Peyer's patch (tissue), 4 donors: ENCODE results near the gene AJAP1. TPM values are rescaled to one million over a fixed set of nuclear protein-coding genes. Genes with fewer than 3 reads are reported as not detected.

Experiments used
- DNase-seq, 3 donors: peaks; one replicate each; pipeline ENCODE4 v3.0.0-alpha.2; 2017 to 2019
- H3K27ac ChIP-seq, 4 donors: fragments of 200-600 bp; sonication (generic); one replicate each; pipeline ENCODE4 v1.5.1; 2016 to 2019
- H3K27me3 ChIP-seq, 2 donors: fragments of 200-600 bp; sonication (generic); one replicate each; pipeline ENCODE4 v1.5.1; 2019
- H3K36me3 ChIP-seq, 3 donors: fragments of 200-600 bp; sonication (generic); one replicate each; pipeline ENCODE4 v1.5.1; 2016 to 2019
- H3K4me1 ChIP-seq, 4 donors: fragments of 200-600 bp; sonication (generic); one replicate each; pipeline ENCODE4 v1.5.1; 2016 to 2019
- H3K4me3 ChIP-seq, 4 donors: fragments of 200-600 bp; sonication (generic); 1 replicate in 3 of 4; 2 replicates in 1 of 4; pipeline ENCODE4 v1.5.1; 2016 to 2019; ENCODE audit warnings: mild to moderate bottlenecking in 1 of 4
- H3K9me3 ChIP-seq, 4 donors: fragments of 200-600 bp; sonication (generic); one replicate each; pipeline ENCODE4 v1.5.1; 2016 to 2019; ENCODE audit warnings: mild to moderate bottlenecking in 1 of 4
- POLR2A ChIP-seq, 2 donors: fragments of 450-650 bp; IDR thresholded peaks; one replicate each; pipeline ENCODE4 v1.5.1; 2017; ENCODE audit warnings: antibody characterized with exemption in 2 of 2, mild to moderate bottlenecking in 2 of 2, moderate library complexity in 2 of 2
- total RNA-seq, 4 donors: library from RNA; depleted of rRNA; stranded (reverse); fragments of >200 nt; gene quantifications; one replicate each; pipeline ENCODE4 v1.1.0, GENCODE V29; 2016
- TF ChIP-seq, protein P1 (sequence below), 6 experiments: fragments of 450-650 bp in 4 of 6; fragments of 200-600 bp in 2 of 6; sonication (generic) in 1 of 6; IDR thresholded peaks; one replicate each; pipeline ENCODE4 v1.5.1; 2017 to 2019; ENCODE audit warnings: antibody characterized with exemption in 6 of 6, mild to moderate bottlenecking in 3 of 6, moderate library complexity in 1 of 6

Gene AJAP1
- total RNA-seq, 4 donors from 2014 or later: 0.09 to 0.35 (median 0.13) TPM; not detected in 1

DNA sequence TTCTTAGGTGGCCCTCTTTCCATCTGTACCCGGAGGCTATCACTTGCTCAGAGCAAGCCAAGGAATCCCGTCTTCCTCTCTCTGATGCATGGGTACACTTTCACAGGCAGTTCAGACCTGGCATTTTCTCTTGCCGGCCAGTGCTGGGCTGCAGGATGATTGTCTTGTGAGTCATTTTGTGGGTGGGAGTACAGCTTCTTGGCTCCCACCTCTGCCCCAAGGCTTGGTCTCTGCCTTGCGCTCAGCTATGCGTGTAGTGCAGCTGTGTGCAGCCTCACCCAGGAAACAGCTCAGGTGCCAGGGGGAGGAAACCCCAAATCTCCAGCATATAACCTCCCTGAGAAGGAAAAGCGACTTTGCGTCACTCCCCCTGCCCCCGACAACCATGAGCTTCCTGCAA lies 3.9 kb upstream of the AJAP1 start:
- Histone ChIP-seq H3K36me3 (no peaks in the 10 kb centered on the region), H3K27ac (no peak overlapping the region), H3K9me3 (no peaks in the 10 kb centered on the region), H3K4me1 (no peaks in the 10 kb centered on the region), H3K4me3 (no peak overlapping the region), H3K27me3 (peaks cover 0 to 16% of the 10 kb centered on the region in 2 donors)
- no peak for DNase-seq
- TF ChIP-seq, protein P1, sequence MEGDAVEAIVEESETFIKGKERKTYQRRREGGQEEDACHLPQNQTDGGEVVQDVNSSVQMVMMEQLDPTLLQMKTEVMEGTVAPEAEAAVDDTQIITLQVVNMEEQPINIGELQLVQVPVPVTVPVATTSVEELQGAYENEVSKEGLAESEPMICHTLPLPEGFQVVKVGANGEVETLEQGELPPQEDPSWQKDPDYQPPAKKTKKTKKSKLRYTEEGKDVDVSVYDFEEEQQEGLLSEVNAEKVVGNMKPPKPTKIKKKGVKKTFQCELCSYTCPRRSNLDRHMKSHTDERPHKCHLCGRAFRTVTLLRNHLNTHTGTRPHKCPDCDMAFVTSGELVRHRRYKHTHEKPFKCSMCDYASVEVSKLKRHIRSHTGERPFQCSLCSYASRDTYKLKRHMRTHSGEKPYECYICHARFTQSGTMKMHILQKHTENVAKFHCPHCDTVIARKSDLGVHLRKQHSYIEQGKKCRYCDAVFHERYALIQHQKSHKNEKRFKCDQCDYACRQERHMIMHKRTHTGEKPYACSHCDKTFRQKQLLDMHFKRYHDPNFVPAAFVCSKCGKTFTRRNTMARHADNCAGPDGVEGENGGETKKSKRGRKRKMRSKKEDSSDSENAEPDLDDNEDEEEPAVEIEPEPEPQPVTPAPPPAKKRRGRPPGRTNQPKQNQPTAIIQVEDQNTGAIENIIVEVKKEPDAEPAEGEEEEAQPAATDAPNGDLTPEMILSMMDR (IDR thresholded peaks at IDR 0.05): no peak
- TF ChIP-seq POLR2A (IDR thresholded peaks at IDR 0.05): no peak

DNA sequence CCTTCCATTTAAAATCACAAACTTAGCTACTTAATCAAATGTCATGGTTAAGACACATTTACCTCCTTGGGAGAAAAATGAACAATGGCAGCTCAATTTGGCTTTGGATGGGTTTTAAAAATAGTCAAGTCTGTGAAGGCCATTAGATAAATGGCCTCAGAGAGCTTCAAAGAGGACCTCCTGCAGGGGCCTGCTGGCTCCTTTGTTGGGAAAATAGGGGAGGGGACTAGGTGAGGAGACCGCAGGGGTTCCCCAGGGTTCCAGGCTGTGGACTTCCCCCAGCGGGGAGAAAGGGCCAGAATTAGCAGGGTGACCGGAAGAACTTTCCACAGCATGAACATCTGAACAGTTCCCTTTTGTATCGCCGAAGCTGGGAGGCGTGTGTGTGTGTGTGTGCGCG lies 3.4 kb upstream of the AJAP1 start:
- Histone ChIP-seq H3K4me1 (no peaks in the 10 kb centered on the region), H3K27ac (no peak overlapping the region), H3K4me3 (no peak overlapping the region), H3K36me3 (no peaks in the 10 kb centered on the region), H3K27me3 (peaks cover 0 to 16% of the 10 kb centered on the region in 2 donors), H3K9me3 (no peaks in the 10 kb centered on the region)
- TF ChIP-seq POLR2A (IDR thresholded peaks at IDR 0.05): no peak
- TF ChIP-seq, protein P1 (IDR thresholded peaks at IDR 0.05): no peak
- DNase-seq: no peak

DNA sequence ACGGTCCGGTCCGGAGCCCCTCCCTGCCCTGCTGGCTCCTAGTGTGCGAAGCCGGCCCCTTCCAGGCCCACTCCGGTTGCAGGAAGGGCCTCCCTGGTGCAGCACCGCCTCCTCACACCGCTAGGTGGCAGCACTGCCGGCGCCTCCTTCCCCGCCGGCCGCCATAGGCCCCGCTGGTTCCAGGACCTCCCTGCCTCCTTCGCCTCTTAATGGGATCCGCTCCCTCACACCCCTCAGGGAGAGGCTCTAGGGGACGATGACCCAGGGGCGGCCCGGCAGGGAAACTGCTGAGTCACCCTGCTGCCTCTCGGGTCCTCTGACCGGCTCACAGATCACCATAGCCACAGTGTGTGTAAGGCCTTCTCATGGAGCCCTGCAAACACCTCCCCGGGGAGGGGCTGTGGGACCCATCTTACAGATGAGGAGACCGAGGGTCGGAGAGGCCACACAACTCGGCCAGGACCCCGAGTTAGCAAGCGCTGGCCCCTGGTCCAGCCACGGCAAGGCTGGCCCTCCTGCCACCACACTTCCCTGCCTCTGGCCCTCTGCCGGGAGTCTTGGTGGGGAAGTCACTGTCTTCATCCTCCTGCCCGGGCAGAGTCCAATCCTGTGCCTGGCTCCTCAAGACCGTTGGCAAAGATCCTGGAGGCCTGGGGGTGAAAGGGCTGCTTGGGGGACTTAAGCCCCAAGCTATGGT lies 1.6 kb upstream of the AJAP1 start:
- no peak overlapping the region for H3K27ac ChIP-seq
- no peak overlapping the region for H3K4me3 ChIP-seq
- peak in 2 of 3 donors; percentile 58 to 70 for DNase-seq
- no peak for TF ChIP-seq POLR2A (IDR thresholded peaks at IDR 0.05)
- TF ChIP-seq, protein P1 (IDR thresholded peaks at IDR 0.05): peak; percentile 60 to 82 (median 64)
- H3K4me1 ChIP-seq: no peaks in the 10 kb centered on the region
- peaks cover 0 to 16% of the 10 kb centered on the region in 2 donors for H3K27me3 ChIP-seq
- H3K36me3 ChIP-seq: no peaks in the 10 kb centered on the region
- no peaks in the 10 kb centered on the region for H3K9me3 ChIP-seq

DNA sequence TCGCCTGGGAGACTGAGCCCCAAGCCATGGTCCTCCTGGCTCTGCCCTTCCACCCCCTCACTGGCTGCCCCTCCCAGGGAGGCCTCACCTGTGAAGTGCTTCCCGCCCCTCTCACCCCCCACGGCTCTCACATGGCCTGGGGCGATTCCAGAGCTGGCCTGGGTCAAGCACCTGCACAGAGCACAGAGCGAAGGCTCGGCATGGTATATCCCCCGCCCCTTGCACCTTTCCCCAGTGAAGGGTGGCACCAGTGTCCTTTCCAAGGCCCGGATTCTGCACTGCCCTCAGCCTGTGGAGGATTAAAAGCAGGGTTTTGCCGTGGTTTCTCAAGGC lies 1.1 kb upstream of the AJAP1 start:
- Histone ChIP-seq H3K4me1 (no peaks in the 10 kb centered on the region), H3K27ac (no peak overlapping the region), H3K27me3 (peaks cover 0 to 16% of the 10 kb centered on the region in 2 donors), H3K4me3 (no peak overlapping the region), H3K36me3 (no peaks in the 10 kb centered on the region), H3K9me3 (no peaks in the 10 kb centered on the region)
- no peak for DNase-seq
- TF ChIP-seq POLR2A (IDR thresholded peaks at IDR 0.05): no peak
- TF ChIP-seq, protein P1 (IDR thresholded peaks at IDR 0.05): no peak

DNA sequence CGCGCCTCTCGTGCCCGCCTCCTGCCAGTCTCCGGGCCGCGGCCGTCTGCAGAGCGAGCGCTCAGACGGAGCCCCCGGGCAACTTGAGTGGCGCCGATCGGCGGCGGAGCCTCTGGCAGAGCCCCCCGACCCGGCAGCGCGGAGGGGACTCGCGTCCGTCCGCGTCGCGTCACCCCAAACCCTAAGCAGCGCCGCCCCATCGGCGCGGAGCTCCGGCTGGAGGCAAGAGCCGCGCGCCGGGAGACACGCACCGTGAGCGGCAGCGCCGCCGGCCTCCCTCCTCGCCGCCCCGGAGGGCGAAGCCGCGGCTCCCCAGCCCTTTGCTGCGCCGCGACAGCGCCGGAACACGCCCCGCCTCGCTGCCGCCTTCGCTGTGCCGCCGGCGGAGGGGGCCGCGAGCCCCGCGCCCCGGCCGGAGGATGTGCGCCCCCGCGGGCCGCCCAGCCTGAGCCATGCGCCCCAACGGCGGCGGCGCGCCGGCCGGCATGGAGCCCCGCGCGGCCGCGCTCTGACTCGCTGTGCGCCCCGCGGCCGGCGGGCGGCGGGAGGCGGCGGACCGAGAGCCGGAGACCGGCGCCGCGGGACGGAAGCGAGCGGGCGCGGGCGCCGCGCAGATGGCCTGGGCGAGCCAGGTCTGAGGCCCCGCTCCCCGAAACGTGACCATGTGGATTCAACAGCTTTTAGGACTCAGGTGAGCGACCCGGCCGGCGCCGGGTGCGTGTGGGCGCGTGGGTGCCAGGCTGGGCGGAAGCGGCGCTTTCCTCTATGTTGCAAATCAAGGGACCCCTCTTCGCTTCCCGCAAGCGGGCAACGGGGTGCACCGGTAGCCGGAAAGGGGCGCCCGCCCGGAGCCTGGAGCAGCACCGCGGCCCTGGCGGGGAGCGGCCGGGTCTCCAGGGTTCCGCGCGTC lies 610 bp downstream of the AJAP1 start:
- TF ChIP-seq, protein P1 (IDR thresholded peaks at IDR 0.05): no peak
- TF ChIP-seq POLR2A (IDR thresholded peaks at IDR 0.05): no peak
- DNase-seq: no peak
- H3K27me3 ChIP-seq: peaks cover 0 to 16% of the 10 kb centered on the region in 2 donors
- H3K4me1 ChIP-seq: no peaks in the 10 kb centered on the region
- no peaks in the 10 kb centered on the region for H3K9me3 ChIP-seq
- H3K36me3 ChIP-seq: no peaks in the 10 kb centered on the region
- H3K27ac ChIP-seq: no peak overlapping the region
- H3K4me3 ChIP-seq: peak overlapping the region in 2 of 4 donors; percentile 11 to 38
